PFSK-1 (cell line): ENCODE data around the gene LSP1.

Source experiments
- FOXP2 ChIP-seq: optimal IDR thresholded peaks from 2 replicates; pipeline ENCODE3; 2011; ENCODE audit warnings: borderline replicate concordance, control low read depth, inconsistent platforms; ENCODE audit not compliant: insufficient read depth; ENCODE audit errors: extremely low read length, extremely low read depth
- POLR2AphosphoS5 ChIP-seq: IDR thresholded peaks from 2 replicates; pipeline ENCODE4 v1.6.1; 2012; ENCODE audit warnings: low read depth, mild to moderate bottlenecking, control low read depth, low read length, moderate library complexity
- REST ChIP-seq, 2 experiments: IDR thresholded peaks; 2 replicates each; pipeline versions ENCODE4 v1.6.1 to v1.8.0; 2011 to 2012; ENCODE audit warnings: low read depth in 2 of 2, low read length in 2 of 2, control low read depth in 1 of 2, inconsistent platforms in 1 of 2, mild to moderate bottlenecking in 1 of 2, moderate library complexity in 1 of 2; ENCODE audit not compliant: insufficient read depth in 1 of 2
- SIN3A ChIP-seq: IDR thresholded peaks from 2 replicates; pipeline ENCODE4 v1.6.1; 2012; ENCODE audit warnings: mild to moderate bottlenecking, low read length, moderate library complexity, borderline replicate concordance; ENCODE audit not compliant: insufficient read depth
- TAF1 ChIP-seq: IDR thresholded peaks from 2 replicates; pipeline ENCODE4 v1.6.1; 2012; ENCODE audit warnings: low read length, control low read depth, borderline replicate concordance; ENCODE audit not compliant: insufficient read depth

Gene LSP1

GRCh38 chr11:1939006-1939625 is 86.2 kb downstream of the LSP1 start:
- no peak for TF ChIP-seq POLR2AphosphoS5
- no peak for TF ChIP-seq SIN3A
- no peak for TF ChIP-seq TAF1
- no peak for TF ChIP-seq FOXP2
- TF ChIP-seq REST (IDR thresholded peaks at IDR 0.05; ENCODE audit: insufficient read depth in 1 of 2, low read depth in 2 of 2, low read length in 2 of 2) = no peak
